Coronary artery (tissue), 2 donors: ENCODE results near the gene ZIC5.

Experiments used
- DNase-seq: peaks from one replicate; pipeline ENCODE4 v3.0.0-alpha.2; 2017; ENCODE audit warnings: low spot score
- H3K27ac ChIP-seq, 2 donors: fragments of 200-600 bp; sonication (generic); one replicate each; pipeline ENCODE4 v1.5.1; 2016 to 2019
- H3K4me3 ChIP-seq: fragments of 200-600 bp; sonication (generic); 2 replicates; pipeline ENCODE4 v1.5.1; 2016; ENCODE audit warnings: mild to moderate bottlenecking, moderate library complexity
- TF ChIP-seq, protein P1 (sequence below): fragments of 200-600 bp; sonication (generic); IDR thresholded peaks from one replicate; pipeline ENCODE4 v1.5.1; 2019; ENCODE audit warnings: antibody characterized with exemption

The ZIC5 gene

DNA sequence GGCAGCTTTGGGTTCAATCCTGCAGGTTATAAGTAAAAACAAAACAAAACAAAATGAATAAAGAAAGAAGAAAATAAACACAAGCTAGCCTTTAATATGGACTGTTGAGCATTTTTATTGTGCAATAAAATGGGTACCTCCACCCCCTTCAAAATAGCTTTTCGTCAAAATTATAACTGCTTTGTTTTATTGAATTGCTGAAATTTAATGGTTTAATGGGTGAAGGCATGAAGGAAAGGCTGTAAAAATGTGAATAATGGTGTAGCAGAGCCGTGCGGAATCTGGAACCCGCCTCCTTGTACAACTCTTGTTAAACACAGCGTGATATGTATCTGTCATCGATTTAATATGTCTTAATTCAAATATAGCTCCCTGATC is 2.2 kb upstream of the ZIC5 start:
- TF ChIP-seq, protein P1, sequence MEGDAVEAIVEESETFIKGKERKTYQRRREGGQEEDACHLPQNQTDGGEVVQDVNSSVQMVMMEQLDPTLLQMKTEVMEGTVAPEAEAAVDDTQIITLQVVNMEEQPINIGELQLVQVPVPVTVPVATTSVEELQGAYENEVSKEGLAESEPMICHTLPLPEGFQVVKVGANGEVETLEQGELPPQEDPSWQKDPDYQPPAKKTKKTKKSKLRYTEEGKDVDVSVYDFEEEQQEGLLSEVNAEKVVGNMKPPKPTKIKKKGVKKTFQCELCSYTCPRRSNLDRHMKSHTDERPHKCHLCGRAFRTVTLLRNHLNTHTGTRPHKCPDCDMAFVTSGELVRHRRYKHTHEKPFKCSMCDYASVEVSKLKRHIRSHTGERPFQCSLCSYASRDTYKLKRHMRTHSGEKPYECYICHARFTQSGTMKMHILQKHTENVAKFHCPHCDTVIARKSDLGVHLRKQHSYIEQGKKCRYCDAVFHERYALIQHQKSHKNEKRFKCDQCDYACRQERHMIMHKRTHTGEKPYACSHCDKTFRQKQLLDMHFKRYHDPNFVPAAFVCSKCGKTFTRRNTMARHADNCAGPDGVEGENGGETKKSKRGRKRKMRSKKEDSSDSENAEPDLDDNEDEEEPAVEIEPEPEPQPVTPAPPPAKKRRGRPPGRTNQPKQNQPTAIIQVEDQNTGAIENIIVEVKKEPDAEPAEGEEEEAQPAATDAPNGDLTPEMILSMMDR = no peak
- Histone ChIP-seq H3K27ac (no peak overlapping the region), H3K4me3 (no peak overlapping the region)
- no peak for DNase-seq

DNA sequence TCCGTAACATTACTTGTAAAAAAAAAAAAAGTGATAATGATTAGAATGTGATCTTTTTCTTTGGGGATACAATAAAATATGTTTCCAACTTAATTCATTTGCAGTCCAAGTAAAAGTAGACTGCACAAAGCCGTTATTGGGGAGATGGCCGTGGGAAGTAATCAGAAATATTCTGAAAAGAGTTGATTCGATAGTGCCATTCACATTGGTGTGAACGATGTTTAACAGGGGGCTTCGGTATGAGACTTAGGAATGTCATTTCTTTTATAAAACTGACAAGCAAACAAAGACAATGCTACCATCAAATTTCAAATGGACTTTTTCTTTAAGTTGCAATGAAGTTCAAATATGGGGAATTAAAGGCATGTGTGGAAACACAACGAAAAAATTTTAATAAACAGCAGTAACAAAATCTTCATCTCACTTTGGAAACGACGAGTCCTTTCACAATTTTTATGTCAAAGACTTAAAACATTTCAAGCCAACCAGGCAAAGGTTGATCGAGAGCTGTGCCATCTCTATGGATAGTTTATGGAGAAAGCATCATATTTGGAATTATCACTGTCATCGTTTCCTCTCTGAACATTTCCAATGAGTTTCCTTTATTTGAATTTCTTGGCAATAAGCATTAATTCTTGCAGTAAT is 1.7 kb upstream of the ZIC5 start:
- DNase-seq = no peak
- TF ChIP-seq, protein P1 = no peak
- H3K27ac ChIP-seq = no peak overlapping the region
- H3K4me3 ChIP-seq = no peak overlapping the region

DNA sequence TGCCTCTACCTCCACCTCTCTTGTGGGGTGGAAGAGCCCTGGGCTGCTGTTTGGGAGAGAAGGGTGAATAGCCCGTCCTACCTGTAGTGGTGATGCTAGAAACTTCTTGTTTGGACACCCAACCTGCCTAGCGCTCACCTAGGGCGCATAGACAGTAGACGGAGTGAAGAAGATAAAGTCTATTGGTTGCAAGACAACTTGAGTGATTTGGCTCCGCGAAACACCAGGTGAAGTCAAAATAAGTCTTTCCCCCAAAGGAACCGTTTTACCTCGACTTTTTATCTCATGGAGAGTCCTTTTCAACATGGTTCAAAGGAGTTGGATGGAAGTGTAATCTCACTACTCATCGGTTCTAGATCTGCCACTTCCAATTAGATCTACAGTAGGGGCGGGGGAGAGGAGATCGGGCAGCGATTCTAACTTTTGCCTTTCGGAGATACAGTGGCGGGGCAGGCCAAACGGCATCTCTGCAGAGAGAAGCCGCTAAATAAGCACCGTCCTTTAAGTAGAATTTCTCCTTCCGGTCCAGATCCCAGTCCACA is 694 bp upstream of the ZIC5 start:
- no peak for DNase-seq
- Histone ChIP-seq H3K4me3 (no peak overlapping the region), H3K27ac (no peak overlapping the region)
- TF ChIP-seq, protein P1 = no peak

DNA sequence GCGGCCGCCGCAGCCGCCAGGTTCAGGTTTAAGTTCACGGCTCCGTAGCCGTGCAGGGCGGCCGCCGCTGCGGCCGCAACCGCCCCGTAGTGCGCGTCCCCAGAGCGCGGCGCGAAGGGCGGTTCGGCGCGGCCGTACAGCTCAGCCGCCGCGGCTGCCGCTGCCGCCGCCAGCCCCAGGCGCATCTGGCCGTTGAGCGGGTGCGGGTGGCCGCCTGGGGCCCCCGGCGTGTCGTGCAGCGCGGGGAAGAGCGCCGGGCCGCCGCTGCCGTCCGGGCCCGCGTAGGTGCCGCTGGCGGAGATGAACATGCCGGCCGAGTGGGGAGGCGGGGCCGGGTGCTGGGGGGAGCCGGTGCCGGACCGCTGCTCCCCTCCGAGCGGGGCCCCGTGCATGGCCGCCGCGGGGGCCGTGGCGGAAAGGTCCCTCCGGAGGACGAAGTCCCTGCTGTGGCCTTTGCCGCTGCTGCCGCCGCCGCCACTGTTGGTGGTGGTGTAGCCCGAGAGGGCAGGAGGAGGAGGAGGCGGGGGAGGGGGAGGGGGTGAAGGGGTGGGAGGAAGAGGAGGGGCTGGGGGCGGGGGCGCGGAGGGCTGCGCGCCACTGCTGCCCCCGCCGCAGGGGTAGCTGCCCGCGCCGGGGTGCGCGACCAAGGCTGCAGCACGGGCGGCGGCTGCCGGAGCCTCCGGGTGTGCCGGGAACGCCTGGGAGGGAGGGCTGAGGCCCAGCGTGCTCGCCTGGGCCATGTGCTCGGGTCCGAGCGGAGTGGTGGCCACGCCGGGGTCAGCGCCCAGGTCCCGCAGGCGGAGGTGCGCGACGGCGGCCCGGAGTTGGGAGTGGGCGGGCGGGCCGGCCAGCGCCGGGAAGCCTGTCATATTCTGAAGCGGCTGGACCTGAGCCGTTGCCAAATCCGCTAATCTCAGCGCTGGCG is 654 bp downstream of the ZIC5 start:
- Histone ChIP-seq H3K4me3 (peak overlapping the region; percentile 66), H3K27ac (no peak overlapping the region)
- no peak for DNase-seq
- TF ChIP-seq, protein P1 = no peak

DNA sequence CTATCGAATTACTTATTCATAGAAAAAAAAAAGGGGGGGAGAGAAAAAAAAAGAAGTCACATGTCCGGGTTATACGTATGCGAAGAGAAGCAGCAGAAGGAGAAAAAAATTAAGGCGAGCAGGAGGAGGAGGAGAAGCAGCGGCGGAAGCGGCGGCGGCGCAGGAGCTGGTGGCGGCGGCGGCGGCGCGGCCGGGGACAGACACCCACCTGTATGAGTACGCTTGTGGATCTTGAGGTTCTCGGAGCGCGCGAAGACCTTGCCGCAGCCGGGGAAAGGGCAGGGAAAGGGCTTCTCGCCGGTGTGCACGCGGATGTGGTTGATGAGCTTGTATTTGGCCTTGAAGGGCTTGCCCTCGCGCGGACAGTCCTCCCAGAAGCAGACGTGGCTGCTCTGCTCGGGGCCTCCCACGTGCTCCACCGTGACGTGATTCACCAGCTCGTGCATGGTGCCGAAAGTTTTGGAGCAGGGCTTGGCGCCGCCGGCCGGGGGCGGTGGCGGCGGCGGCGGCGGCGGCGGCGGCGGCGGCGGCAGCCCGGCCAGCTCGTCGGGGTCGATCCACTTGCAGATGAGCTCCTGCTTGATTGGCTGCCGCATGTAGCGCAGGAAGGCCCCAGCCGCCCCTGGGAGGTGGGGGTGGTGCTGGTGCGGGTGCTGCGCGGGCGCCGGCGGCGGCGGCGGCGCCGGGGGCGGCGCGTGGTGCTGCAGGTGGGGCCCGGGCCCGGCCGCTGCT is 1.5 kb downstream of the ZIC5 start:
- TF ChIP-seq, protein P1 = no peak
- Histone ChIP-seq H3K27ac (no peak overlapping the region), H3K4me3 (peak overlapping the region; percentile 66)
- no peak for DNase-seq

DNA sequence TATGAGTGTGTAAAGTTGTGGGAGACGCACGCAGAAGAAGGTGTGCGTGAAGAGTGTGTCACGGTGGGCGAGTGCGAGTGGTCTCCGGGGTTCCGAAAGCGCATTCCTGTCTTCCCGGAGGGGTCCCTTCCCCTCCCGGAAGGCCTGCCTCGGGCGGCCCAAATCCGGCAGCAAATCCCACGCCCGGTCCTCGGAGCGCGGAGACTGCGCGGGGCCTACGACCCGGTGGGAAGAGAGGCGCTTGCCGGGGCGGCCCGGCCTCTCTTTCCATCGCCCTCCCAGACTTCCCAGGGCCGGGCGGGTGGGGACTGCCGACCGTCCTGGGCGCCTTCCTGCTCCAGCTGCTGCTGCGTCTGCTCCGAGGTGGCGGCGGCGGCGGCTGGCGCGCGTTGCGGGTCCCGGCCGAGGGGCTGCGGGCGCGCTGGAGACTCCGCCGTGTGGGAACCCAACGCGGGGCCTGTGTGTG is 2.1 kb downstream of the ZIC5 start:
- no peak for DNase-seq
- Histone ChIP-seq H3K27ac (no peak overlapping the region), H3K4me3 (peak overlapping the region; percentile 66)
- TF ChIP-seq, protein P1 = no peak
